Suppressor macrophage treated with lipopolysaccharide for 1 hour (primary cell): ENCODE measurements around the gene DIP2C.
"Not testable (repeated sequence)": the region's sequence is repeated elsewhere in the genome, so short reads cannot be mapped to it uniquely, and the experiment has no call there.

Experiments used
- DNase-seq, 3 donors: peaks; one replicate each; pipeline ENCODE4 v3.0.0-alpha.2; 2020 to 2022

DIP2C gene

DNA sequence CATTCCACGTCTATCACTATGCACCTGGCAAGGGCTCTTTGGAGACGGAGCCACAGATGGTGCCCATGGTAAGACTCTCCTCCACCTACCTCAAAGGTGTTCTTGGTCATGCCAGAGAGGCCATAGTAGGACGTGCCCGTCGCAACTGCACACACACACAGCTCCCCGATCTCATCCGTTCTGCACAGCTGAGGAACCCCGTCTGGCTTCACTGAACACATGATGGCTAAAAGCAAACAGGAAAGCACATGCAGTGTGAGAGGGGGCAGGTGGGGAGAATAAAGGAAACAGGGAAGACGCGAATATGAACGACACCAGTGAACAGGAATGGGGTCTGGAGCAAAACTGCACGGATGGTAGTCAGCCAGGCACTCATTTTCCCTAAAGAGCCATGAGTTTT lies 323.3 kb downstream of the DIP2C start:
- no peak for DNase-seq

DNA sequence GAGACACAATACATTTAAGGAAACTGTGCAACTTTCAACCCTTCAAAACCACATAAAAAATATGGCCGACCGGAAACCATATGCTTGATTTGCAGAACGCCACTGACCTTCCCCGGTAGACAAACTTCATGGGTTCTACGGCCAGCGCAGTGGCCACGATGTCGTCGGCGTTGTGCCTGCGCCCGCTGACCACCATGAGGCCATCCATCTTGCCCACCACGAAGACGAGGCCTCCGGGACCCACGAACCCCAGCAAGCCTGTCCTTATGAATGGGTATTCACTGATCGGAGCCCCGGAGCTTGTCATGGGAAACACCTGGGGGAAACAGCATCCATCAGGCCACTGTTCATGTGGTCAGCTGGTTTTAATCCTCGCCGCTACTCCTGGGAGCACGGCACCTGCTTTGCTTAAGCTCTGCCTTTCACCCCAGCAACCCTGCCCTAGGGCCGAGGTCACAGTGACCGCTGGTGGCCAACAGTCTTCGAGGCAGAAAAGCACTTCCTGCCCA lies 325.1 kb downstream of the DIP2C start:
- DNase-seq, result no peak

GRCh38 chr10:363152-363551 lies 326.3 kb downstream of the DIP2C start:
- no peak for DNase-seq

DNA sequence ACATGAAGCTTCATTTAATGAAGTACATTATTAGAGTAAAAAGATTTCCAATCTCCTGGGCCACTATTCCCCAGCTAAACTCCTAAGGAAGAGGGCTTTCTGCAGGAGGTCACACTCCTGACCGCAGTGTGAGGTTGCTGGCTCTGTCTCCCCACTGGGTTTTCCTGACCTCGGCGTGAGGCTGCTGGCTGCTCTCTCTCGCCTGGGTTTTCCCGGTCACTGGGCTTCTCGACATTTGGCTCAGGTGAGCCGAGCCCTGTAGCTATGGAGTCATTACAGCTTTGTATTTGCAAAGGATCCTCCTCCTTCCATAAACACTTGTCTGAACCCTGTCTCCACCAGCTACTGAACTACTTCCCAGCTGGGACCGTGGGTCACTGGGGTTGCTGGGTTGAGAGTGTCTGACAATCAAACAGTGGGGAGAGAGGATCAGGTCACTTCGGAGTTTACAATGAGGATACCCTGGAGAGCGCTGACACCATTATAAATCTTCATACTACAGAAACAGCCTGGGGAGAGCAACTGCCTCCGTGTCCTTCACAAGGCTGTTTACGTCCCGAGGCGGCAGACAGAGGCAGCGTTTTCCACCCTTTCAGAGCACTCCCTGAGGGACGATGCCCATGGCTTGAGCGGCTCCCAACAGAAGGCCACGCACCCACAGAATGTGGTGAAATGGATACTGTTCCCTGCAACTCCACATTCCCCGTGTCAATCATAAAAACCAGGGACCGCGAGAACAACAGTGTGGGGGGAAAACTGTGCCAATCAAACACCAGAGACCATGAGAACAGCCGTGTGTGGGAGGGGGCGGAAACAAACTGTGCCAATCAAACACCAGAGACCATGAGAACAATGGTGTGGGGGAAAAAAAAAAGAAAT lies 328.0 kb downstream of the DIP2C start:
- no peak for DNase-seq

DNA sequence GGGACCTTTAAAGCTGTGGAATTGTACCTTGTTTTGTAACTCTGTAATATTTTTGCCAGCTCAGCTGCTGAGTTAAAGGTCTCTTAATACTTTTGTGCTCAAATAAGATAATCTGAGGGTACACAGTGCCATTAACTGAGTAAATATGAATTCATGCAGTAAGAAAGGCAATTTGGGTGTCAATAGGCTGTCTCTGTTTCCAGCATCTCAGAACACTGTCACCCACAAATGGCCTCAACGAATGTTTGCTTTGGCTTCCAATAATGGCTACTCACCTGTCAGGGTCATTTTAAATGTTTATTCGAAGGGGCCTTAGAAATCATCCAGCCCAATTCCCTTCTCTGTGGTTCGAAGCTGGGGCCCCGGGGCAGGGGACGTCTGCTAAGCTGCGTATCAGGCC lies 328.8 kb downstream of the DIP2C start:
- DNase-seq, result no peak

- no peak for DNase-seq
Measured at GRCh38 chr10:359762-360161, 329.7 kb downstream of the DIP2C start.

DNA sequence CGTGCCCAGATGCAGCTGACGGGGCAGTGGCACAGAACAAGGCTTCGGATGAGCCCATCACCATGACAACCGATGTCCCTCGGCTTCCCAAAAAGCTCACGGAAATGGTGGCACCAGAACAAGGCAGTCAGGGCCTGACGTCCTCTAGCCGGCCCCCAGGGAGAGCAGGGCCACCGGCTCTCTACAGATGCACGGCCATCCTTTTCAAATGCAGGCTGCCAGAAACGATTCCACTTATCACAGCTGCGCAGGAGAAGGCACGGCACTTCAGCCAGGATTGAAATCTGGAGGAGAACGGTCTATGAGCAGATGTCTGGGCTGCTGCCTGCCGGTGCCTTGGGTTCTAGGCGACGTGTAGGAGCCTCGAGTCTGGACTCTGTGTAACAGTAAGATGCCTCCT lies 330.4 kb downstream of the DIP2C start:
- DNase-seq, result no peak

DNA sequence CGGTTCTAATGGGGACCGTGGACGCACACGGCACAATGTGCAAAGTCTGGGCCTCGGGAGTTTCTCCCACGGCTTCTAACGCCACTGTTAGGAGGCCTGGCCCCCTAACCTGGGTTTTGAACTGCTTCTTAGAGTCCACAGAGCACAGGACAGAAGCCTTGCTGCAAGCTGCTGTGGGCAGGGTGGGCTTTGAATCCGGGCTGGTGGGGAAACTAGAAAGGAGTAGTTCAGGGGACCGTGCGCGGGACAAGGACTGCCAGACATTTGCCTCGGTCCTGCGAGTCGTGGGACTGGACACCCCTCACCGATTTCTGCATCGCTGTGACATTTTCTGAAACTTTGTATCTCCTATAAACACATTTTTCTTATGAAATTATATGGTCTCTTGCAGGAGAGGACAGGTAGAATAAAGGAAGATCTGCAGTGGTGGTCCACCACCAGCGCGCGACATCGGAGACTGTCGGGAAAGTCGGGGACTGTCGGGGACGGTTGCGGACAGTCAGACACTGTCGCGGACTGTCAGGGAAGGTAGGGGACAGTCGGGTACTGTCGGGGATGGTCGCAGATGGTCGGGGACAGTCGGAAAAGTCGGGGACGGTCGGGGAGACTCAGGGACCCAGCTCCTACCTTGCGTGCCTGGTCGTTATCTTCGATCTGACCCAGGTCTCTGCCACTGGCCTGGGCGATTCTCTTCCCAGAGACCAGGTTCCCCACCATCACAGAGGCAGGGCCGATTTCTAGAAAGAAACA lies 332.1 kb downstream of the DIP2C start:
- no peak for DNase-seq

DNA sequence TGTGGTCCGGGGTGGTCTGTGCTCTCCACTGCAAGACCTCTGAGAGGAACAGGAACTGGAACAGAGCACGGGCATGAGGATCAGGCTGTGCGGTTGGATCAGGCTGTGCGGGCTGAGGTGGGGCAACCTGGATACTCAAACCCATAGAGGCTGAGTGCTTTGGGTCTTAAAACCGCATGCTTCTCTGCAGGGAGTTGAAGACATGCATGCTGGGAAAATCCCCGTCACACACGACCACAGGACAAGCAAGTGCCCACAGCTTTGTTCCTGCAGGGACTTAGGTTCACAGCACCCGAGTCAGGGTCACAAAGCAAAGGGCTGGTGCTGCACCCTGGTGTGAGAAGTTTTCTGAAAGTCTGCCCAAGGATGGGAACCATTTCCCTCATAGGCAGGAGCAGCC lies 333.0 kb downstream of the DIP2C start:
- DNase-seq, result no peak

DNA sequence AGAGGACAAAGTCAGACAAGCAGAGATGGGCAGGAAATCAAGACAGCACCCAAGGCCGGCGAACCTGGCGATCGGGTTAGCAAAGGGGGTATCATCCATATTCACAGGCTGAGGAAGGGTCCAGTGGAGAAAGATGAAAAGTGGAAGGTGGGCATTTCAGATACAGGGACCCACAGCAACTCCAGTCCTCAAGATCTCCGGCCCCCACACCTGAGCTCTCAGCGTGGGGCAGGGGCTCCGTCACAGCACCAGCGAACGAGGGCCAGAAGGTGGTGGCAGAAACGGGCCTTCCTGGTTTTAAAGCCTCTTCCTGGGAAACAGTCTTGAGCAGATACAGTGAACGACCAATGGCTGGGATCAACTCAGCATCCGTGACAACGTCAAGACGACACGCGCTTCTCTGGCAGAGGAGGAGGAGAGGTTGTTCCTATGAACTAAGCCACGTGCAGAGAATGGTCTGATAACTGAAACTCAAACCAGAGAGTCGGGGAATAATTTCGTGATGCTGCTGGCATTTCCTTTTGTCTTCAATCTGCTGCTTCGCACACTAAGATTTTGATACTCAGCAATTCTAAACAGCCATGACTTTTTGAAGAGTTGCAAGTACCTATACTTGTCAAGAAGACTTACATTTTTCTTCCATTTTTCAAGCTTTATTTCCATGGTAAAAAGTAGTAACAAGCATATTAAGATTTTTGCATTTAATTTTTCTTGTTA lies 334.4 kb downstream of the DIP2C start:
- no peak for DNase-seq

DNA sequence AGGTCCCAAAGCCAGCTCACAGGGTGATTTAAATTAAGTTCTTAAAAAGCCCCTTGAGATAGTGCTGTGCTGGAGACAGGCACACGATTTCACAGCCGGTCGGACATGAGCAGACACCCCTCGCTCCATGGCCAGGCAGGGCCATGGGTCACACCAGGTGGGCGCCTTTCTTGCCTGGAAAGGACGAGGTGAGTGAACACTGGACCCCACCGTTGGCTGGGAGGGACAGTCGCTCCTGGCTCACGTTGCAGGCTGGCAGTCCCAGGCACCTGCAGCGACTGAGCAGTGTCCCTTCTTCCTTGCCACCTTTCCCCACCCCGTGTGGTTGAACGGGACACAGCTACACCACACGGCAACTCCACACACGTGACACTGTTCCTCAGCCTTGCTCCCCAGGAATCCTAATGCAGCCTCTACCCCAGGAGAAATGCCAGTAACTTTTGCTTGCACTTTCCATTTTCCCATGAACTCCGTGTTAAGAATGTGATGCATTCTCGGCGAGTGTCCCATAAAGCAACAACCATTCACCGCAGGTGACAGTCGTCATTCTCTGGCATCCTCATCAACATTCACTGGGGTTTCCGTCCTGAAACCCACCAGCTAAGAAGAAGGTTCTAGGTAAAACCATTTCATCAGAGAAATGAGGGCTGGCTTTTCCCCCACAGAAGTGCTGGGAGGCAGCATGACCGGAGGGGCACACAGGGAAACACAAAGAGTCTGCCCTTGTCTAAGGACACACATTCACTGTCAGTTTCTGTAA lies 336.8 kb downstream of the DIP2C start:
- DNase-seq, result no peak

- DNase-seq, result no peak
Measured at GRCh38 chr10:351770-352334, 337.6 kb downstream of the DIP2C start.

GRCh38 chr10:350981-351501 lies 338.4 kb downstream of the DIP2C start:
- no peak for DNase-seq

- DNase-seq, result no peak
Measured at GRCh38 chr10:349081-349480, 340.4 kb downstream of the DIP2C start.

GRCh38 chr10:348456-348855 lies 341.0 kb downstream of the DIP2C start:
- DNase-seq, result no peak

DNA sequence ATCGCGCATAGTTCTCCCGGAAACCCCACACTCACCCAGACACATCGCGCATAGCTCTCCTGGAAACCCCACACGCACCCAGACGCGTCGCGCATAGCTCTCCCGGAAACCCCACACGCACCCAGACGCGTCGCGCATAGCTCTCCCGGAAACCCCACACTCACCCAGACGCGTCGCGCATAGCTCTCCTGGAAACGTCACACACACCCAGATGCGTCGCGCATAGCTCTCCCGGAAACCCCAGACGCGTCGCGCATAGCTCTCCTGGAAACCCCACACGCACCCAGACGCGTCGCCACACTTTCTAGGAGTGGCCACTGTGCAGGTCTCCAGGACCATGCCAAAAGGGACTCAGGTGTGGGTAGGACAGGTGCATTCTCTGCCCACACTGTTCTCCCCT lies 341.7 kb downstream of the DIP2C start:
- DNase-seq, result not testable (repeated sequence)

- DNase-seq, result not testable (repeated sequence)
Measured at GRCh38 chr10:347190-347589, 342.3 kb downstream of the DIP2C start.

GRCh38 chr10:344582-345200 lies 344.8 kb downstream of the DIP2C start:
- DNase-seq, result no peak

GRCh38 chr10:343231-344220 lies 345.9 kb downstream of the DIP2C start:
- no peak for DNase-seq

DNA sequence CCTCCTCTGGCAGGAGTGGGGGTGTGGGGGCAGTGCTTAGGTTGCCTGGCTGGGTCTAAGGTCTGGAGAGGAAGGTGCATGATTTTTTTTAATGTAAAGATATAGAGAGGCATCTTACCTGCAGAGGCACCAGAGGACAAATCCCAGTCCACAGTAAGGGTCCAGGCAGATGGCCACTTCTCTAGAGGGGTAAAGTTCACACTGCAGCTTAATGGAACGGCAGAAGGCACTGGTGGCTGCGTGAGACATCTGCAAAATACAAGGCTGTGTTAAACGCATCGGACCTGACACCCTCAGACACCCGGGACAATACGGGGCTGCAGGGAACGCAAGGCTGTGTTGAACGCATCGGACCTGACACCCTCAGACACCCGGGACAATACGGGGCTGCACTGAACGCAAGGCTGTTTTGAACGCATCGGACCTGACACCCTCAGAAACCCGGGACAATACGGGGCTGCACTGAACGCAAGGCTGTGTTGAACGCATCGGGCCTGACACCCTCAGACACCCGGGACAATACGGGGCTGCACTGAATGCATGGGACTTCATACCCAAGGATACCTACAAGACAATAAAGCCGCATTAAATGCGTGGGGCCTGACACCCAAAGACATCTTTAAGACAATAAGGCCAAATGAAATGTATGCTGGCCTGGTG lies 348.3 kb downstream of the DIP2C start:
- no peak for DNase-seq
